Motor neuron (in vitro differentiated cells): ENCODE results near the gene TRIO. TPM values are rescaled to one million over a fixed set of nuclear protein-coding genes. Genes with fewer than 3 reads are reported as not detected.
A peak's percentile ranks its signal among the peaks of the same experiment; 100 is the strongest.

ENCODE experiments used
- ATAC-seq, 8 experiments: fragments of 200-7000 bp; cut with Tn5 transposase; replicated peaks in 6 of 8; 2 replicates each; pipeline ENCODE4 v1.8.0; 2021; ENCODE audit warnings: mild to moderate bottlenecking in 8 of 8, moderate library complexity in 8 of 8
- H3K27ac ChIP-seq, 2 donors: fragments of 250-450 bp; sonication (Bioruptor Pico); 2 replicates each; pipeline ENCODE4 v1.9.0; 2021; ENCODE audit warnings: antibody characterized with exemption in 2 of 2, mild to moderate bottlenecking in 2 of 2, moderate library complexity in 1 of 2
- H3K4me1 ChIP-seq, 2 donors: fragments of 250-450 bp; sonication (Bioruptor Pico); replicated peaks in 1 of 2; 2 replicates each; pipeline ENCODE4 v1.6.1; 2021; ENCODE audit warnings: antibody characterized with exemption in 2 of 2, mild to moderate bottlenecking in 2 of 2, moderate library complexity in 1 of 2
- H3K4me3 ChIP-seq, 5 donors: fragments of 250-450 bp; sonication (Bioruptor Pico); 2 replicates each; pipeline ENCODE4 v1.9.0; 2021; ENCODE audit warnings: antibody characterized with exemption in 5 of 5, mild to moderate bottlenecking in 5 of 5, moderate library complexity in 4 of 5
- WGBS, 10 experiments: fragments of 450-650 bp; shearing (Covaris generic); methylation state at CpG; one replicate each; pipeline ENCODE4 v1.0.0; 2022; 5-methylcytosine and 5-hydroxymethylcytosine counted together
- in situ Hi-C, 9 experiments: fragments of 400-800 bp; cut with MboI; loops; one replicate each; pipeline ENCODE4 v1.15.0; 2021; ENCODE audit warnings: low sequenced_read_pairs in 9 of 9, low pct_unique_long_range_greater_than_20kb in 2 of 9; ENCODE audit not compliant: unreplicated experiment in 9 of 9
- total RNA-seq, 8 experiments: library from RNA; unstranded; fragments of 300-600 nt; gene quantifications; 2 replicates each; pipeline versions ENCODE4 v1.2.3 to v1.2.4, GENCODE V29; 2022

Gene TRIO
- total RNA-seq, 8 experiments from 2014 or later: 39.7 to 162 (median 92.9) TPM

DNA sequence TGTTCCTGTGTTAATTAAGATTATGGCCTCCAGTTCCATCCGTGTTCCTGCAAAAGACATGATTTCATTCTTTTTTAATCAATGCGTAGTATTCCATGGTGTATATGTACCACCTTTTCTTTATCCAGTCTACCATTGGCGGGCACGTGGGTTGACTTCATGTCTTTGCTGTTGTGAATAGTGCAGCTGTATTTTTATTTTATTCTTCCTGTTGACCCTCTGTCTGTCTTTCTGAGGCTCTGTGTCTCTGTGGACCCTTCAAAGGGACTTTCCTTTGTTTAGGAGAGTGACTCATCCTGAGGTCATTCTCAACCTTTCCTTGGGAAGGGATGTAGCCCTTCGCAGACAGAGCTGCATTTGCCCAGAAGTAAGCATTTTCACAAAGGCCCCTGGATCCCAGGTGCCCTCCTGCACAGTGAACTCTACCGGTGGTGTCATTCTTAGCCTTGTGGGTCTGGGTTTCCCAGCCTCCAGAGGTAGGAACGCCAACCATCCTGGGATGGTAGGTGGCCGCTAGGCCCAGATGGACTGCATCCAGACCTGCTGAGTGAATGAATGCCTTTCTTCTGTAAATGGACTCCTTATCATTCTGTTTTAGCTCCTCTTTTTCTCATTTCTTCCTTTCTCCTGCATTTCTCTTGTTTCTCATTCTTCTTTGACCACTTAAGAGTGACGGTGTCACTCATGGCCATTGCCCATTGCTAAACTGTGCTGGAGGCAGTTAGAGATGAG lies 22.4 kb downstream of the TRIO start:
- H3K4me3 ChIP-seq: no peak overlapping the region
- peak in 5 of 8 experiments; percentile 84 to 97 (median 90) for ATAC-seq
- H3K27ac ChIP-seq: peak overlapping the region in 1 of 2 donors; percentile 25
- in situ Hi-C loops: loop anchor here in 1 of 9 experiments (25.0 kb wide), 1 partner anchor 97 kb away; no protein-coding TSS in a partner anchor
- peaks cover 14 to 18% of the 10 kb centered on the region in 2 donors for H3K4me1 ChIP-seq
- WGBS, 10 experiments: 58 to 97% (median 84%) methylated on average over 4 to 9 of the region's 9 CpGs

DNA sequence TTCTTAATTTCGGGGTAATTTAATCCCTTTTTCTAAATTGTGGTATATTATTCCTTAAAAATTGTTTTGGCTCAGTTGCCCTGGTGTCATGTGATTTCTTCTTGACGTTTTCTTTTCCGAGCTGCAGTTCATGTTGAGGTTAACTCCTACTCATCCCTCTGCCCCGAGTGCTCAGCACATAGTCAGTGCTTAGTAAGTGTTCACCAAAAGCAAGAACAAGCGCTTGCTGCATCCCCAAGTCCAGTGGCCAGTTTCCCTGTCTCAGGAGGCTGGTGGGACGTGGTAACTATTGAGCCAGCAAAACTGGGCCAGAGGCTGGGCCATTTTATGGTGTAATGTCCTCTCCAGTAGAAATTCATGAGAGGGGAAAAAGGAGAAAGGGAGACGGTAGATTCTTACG lies 23.3 kb downstream of the TRIO start:
- Histone ChIP-seq H3K4me3 (no peak overlapping the region), H3K27ac (no peak overlapping the region), H3K4me1 (peaks cover 12 to 14% of the 10 kb centered on the region in 2 donors)
- ATAC-seq: no peak
- 65 to 100% (median 91%) methylated on average over 1 to 7 of the region's 8 CpGs; no CpG with 5 or more reads in 2 of the 10 experiments for WGBS, 10 experiments
- in situ Hi-C loops: loop anchor here in 1 of 9 experiments (25.0 kb wide), 1 partner anchor 96 kb away; no protein-coding TSS in a partner anchor

DNA sequence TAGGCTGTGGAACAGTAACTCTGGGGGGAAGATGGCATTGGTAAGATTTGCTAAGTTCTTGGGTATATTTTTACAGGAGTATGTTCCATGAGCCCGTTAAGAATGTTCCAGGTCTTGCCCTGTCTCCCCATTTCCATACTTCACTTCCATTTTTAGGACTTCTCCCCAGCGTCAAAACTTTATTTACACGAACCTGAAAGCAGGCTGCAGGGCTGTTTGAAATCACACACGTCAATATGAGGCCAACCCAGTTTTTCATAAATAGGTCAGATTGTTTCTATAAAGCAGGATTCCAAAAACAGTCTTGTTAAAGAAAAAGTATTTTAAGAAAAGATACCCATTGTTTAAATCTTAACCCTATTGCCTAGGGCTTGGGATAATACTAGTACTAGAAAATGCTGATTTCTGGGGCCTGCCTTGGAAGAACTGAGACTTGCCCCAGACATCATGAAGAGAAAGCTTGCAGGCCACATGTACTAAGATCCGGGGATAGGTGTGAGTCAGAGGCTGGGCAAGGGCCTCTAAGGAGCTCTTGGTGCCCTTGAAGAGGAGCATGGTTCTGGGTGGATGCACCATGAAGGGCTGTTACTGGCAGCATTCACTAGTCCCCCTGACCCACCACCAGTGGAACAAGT lies 24.2 kb downstream of the TRIO start:
- H3K4me3 ChIP-seq: no peak overlapping the region
- H3K27ac ChIP-seq: no peak overlapping the region
- H3K4me1 ChIP-seq: peaks cover 6 to 7% of the 10 kb centered on the region in 2 donors
- WGBS, 10 experiments: 45 to 100% (median 93%) methylated on average over 1 to 5 of the region's 5 CpGs; no CpG with 5 or more reads in 1 of the 10 experiments
- ATAC-seq: peak in 2 of 8 experiments; percentile 69 to 80
- in situ Hi-C loops: loop anchor here in 1 of 9 experiments (25.0 kb wide), 1 partner anchor 95 kb away; no protein-coding TSS in a partner anchor

DNA sequence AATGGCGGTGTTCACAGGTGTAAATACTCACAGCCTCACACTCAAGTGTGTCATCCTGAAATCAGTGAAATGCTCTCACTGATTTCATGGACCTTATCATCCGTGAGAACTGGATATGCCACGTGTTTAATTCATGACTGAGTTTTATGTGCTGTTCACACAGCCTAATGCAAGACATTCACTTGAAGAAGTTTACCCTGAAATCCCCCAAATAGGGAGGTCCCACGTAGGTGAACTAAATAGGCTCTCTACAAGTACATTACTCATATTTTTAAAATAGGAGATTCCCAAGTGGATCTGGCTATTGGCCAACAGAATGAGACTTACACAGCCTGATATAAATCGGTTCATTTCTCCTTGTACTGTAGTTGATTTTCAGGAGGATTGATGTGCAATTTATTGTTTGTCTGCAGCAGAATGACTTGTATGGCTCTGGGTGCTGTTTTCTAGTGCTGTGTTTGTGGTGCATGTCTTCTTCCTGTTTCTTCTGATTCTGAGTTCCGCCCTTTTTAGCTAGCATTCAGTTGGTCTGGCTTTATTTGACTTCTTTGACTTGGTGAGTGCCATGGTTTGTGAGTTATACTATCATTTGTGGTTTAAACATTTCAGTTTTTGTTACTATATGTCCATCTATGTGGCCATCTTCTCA lies 25.1 kb downstream of the TRIO start:
- WGBS, 10 experiments: 43 to 100% (median 89%) methylated on average over 1 to 6 of the region's 6 CpGs
- H3K4me1 ChIP-seq: peaks cover 5 to 8% of the 10 kb centered on the region in 2 donors
- in situ Hi-C loops: loop anchor here in 1 of 9 experiments (25.0 kb wide), 1 partner anchor 94 kb away; no protein-coding TSS in a partner anchor
- no peak for ATAC-seq
- H3K27ac ChIP-seq: no peak overlapping the region
- no peak overlapping the region for H3K4me3 ChIP-seq

DNA sequence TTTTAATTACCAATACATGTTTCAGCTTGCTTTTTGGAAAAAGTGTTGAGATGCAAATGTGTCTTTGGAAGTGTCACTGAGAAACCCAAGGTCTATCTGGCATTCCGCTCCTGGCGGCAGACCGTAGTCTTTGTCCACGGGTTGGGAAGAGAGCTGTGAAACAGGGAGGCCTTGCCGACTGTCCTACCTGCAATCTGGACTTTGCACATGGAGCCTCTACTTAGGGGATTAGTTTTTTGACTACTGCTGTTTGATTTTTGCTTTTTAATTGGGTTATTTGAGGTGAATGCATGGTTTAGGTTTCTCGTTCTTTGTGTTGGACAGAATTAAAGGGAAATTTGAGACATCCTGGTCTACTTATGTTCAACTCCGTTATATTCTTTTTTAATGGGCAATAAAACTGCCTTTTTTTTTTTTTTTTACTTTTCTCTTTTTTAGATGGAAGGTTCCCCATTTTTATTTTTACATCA lies 25.7 kb downstream of the TRIO start:
- in situ Hi-C loops: loop anchor here in 1 of 9 experiments (25.0 kb wide), 1 partner anchor 93 kb away; no protein-coding TSS in a partner anchor
- WGBS, 10 experiments: 85 to 100% (median 96%) methylated on average over 2 to 7 of the region's 7 CpGs
- Histone ChIP-seq H3K4me1 (peaks cover 11 to 14% of the 10 kb centered on the region in 2 donors), H3K27ac (no peak overlapping the region), H3K4me3 (no peak overlapping the region)
- no peak for ATAC-seq

DNA sequence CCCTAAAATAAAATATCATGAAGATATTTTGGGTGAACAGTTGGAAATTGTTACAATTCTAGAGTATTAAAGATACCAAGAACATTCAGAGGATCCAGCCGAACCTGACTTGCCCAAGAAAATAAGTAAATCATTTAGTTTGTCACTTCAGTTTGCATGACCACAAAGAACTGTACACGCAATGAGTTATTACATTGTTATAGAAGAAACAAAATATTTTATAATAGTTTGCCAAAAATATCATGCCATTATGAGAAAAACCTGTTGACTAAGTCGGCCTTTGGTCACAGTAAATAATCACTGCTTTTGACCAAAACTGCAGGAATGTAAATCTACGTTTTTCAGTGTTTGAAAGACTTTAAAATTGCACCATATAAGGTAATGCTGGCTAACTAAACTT lies 27.9 kb downstream of the TRIO start:
- 26 to 96% (median 81%) methylated on average over 1 to 4 of the region's 4 CpGs for WGBS, 10 experiments
- Histone ChIP-seq H3K4me1 (peaks cover 15 to 22% of the 10 kb centered on the region in 2 donors), H3K27ac (no peak overlapping the region), H3K4me3 (no peak overlapping the region)
- in situ Hi-C loops: loop anchor here in 1 of 9 experiments (25.0 kb wide), 1 partner anchor 91 kb away; no protein-coding TSS in a partner anchor
- no peak for ATAC-seq

DNA sequence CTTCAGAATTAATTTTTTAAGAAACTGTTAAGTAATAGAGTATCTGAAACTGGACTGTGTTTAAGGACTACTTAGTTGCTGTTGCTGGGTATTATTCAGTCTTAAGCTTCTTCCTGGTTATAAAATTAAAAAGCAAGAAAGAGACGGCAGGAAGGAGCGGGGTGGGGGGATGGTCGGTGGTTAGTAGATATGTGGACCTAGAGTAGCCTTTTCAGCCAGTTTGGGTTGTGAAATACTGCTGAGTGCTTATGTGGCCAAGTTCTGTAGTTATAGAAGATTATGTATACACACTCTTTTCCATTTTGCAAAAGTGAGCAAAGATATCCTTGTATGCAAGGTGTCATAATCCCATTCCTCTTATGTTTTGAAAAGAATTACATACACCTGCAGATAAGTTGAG lies 28.5 kb downstream of the TRIO start:
- 33 to 82% (median 74%) methylated on average over 1 to 3 of the region's 3 CpGs; no CpG with 5 or more reads in 3 of the 10 experiments for WGBS, 10 experiments
- H3K4me1 ChIP-seq: peaks cover 15 to 22% of the 10 kb centered on the region in 2 donors
- peak in 1 of 8 experiments; percentile 27 for ATAC-seq
- H3K4me3 ChIP-seq: no peak overlapping the region
- in situ Hi-C loops: loop anchor here in 1 of 9 experiments (25.0 kb wide), 1 partner anchor 91 kb away; no protein-coding TSS in a partner anchor
- no peak overlapping the region for H3K27ac ChIP-seq

DNA sequence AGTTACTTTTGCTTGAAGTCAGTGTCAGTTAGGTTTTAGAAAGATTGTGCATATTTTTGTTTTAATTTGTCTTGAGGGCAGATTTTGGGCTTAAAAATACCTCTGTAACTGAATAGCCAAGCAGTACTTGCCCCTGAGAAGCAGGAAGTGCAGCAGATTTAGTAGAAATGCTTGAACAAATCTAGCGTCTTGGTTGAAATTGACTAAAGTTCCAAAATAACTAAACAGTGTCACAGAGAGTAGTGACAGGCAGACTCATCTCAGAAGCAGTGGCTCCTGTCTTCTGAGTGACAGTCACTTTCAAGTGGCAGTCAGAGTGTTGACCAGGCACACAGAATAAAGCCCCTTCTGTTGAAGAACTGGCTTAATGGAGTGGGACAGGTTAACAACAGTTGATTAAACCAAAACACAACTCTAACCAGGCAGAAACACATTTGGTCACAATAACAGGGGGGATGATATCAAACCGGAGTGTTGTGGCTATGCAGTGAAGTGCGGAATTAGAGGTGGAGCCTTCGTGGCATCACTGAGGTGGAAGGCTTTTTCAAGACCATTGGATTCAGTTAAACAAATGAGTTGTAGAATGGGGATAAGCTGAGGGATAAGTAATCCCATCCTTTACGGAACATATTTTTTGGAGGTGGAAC lies 29.1 kb downstream of the TRIO start:
- Histone ChIP-seq H3K4me3 (no peak overlapping the region), H3K27ac (no peak overlapping the region), H3K4me1 (peaks cover 15 to 23% of the 10 kb centered on the region in 2 donors)
- in situ Hi-C loops: loop anchor here in 1 of 9 experiments (25.0 kb wide), 1 partner anchor 90 kb away; no protein-coding TSS in a partner anchor
- peak in 1 of 8 experiments; percentile 13 for ATAC-seq
- 65 to 100% (median 91%) methylated on average over 1 to 5 of the region's 5 CpGs; no CpG with 5 or more reads in 2 of the 10 experiments for WGBS, 10 experiments

DNA sequence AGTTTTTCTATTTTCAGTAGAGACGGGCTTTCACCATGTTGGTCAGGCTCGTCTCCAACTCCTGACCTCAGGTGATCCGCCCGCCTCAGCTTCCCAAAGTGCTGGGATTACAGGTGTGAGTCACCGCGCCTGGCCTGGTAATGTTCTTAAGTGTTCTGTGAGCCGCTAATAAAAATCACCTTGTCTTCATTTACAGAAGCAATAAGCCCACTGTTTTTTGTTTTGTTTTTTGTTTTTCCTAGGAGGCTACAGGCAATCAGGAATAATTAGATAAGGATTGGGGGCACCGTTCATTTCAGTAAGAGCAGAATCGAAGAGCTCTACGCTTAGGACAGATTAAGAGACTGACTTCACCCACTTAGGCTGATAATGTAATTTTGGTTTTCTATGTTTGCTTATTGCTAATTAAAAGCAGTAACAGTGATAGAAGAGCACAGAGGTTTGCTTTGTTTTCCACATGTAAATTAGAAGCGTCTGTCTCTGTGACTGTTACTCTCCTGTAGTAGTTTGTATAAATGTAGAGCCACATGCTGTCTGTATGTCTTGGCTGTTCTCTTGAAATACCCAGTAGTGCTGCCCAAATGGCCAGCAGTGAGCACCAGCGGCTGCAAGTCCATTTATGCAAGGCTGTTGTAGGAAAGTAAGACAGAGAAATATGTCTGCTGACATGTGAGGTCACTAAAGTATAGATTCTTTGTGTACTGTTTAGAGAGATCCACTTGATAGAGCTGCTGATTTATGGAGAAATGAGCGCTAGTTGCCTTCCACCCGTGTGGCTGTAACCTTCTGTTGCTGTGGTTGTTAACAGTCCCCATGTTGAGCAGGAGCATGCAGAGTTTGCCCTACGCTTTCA lies 30.5 kb downstream of the TRIO start:
- WGBS, 10 experiments: 50 to 87% (median 68%) methylated on average over 1 to 14 of the region's 15 CpGs
- in situ Hi-C loops: loop anchor here in 1 of 9 experiments (25.0 kb wide), 1 partner anchor 89 kb away; no protein-coding TSS in a partner anchor
- peak overlapping the region in 1 of 5 donors; percentile 3 for H3K4me3 ChIP-seq
- peak in 6 of 8 experiments; percentile 9 to 93 (median 90) for ATAC-seq
- H3K4me1 ChIP-seq: peaks cover 28 to 31% of the 10 kb centered on the region in 2 donors
- H3K27ac ChIP-seq: no peak overlapping the region

DNA sequence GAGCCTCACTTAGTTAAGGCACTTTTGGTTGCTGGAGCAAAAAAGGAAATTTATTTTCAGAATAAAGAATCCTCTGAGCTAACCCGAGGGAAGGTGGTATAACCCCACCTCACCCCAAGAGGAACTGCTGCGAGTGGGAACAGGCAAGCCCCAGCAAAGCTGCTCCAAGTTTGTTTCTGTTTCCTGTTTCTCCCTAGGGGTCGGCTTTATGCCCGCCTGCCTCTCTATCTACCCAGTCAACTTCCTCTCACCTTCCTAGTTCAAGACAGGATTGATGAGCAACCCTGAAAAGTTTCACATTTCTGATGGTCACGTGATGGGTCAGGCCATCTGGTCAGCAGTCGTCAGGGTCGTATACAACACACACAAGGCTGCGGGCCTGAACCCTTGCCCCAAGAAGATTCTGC lies 31.1 kb downstream of the TRIO start:
- peaks cover 33 to 38% of the 10 kb centered on the region in 2 donors for H3K4me1 ChIP-seq
- peak in 5 of 8 experiments; percentile 15 to 62 (median 43) for ATAC-seq
- no peak overlapping the region for H3K27ac ChIP-seq
- peak overlapping the region in 1 of 5 donors; percentile 3 for H3K4me3 ChIP-seq
- 0 to 90% (median 27%) methylated on average over 2 to 7 of the region's 8 CpGs; no CpG with 5 or more reads in 2 of the 10 experiments for WGBS, 10 experiments
- in situ Hi-C loops: loop anchor here in 1 of 9 experiments (25.0 kb wide), 1 partner anchor 88 kb away; no protein-coding TSS in a partner anchor

DNA sequence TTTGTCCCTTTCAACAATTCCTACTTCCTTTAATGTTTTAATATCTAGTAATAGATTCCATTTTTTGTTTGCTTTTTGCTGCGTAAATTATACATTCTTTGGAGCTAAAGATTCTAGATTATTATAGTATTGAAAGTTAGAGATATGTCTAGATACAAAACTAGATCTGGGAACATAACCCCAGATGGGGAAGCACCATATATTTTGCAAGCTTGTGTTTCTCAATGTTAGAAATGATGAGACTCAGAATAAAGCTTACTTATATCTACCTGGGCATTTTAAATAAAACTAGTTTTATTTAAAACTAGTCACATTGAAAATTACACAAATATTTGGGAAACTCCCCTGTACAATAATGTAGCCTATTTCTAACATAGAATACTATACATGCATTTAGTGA lies 32.2 kb downstream of the TRIO start:
- in situ Hi-C loops: no loop called here
- H3K27ac ChIP-seq: no peak overlapping the region
- no peak overlapping the region for H3K4me3 ChIP-seq
- peaks cover 35 to 42% of the 10 kb centered on the region in 2 donors for H3K4me1 ChIP-seq
- no peak for ATAC-seq
- WGBS, 10 experiments: 83 to 100% (median 100%) methylated on average over 1 of the region's 1 CpG; no CpG with 5 or more reads in 1 of the 10 experiments
